HEK293 (cell line): ENCODE measurements around the gene WASF3.

Experiments
- CTCF ChIA-PET: fragments of 350-600 bp; formaldehyde crosslinking; extraction: SDS; loops from one replicate; lab custom pipeline; 2021; ENCODE audit warnings: antibody characterized with exemption; lab: Yijun Ruan, JAX
- POLR2A ChIA-PET: fragments of 300-600 bp; formaldehyde crosslinking; extraction: SDS; loops from one replicate; lab custom pipeline; 2020; ENCODE audit warnings: antibody characterized with exemption, inconsistent platforms; lab: Yijun Ruan, JAX
- H3K27ac ChIP-seq: fragments of 200-500 bp; sonication (Bioruptor generic); 2 replicates; pipeline ENCODE4 v1.5.1; 2014; ENCODE audit warnings: low read depth, low read length, control low read depth, inconsistent platforms; ENCODE audit errors: extremely low read depth
- H3K36me3 ChIP-seq, 2 experiments: fragments of 200-500 bp in 1 of 2; sonication (Bioruptor generic) in 1 of 2; 1 replicate in 1 of 2; 2 replicates in 1 of 2; pipeline ENCODE4 v1.5.1; 2014 to 2017; ENCODE audit warnings: inconsistent platforms in 2 of 2, low read length in 2 of 2; ENCODE audit not compliant: control insufficient read depth in 2 of 2, insufficient read depth in 1 of 2
- H3K4me1 ChIP-seq: fragments of 200-500 bp; sonication (Bioruptor generic); 2 replicates; pipeline ENCODE4 v1.5.1; 2014; ENCODE audit warnings: mild to moderate bottlenecking, low read length, inconsistent platforms; ENCODE audit not compliant: control insufficient read depth, insufficient read depth
- H3K4me3 ChIP-seq: 2 replicates; pipeline ENCODE4 v1.5.1; 2011; ENCODE audit warnings: low read depth, mild to moderate bottlenecking, control low read depth, low read length, moderate library complexity
- H3K9me3 ChIP-seq: fragments of 200-500 bp; sonication (Bioruptor generic); 2 replicates; pipeline ENCODE4 v1.5.1; 2014; ENCODE audit warnings: low read depth, low read length, inconsistent platforms; ENCODE audit not compliant: control insufficient read depth, insufficient read depth
- BCL11B ChIP-seq: fragments of 450-650 bp; formaldehyde crosslinking; IDR thresholded peaks from 2 replicates; pipeline ENCODE4 v1.5.1; 2016; ENCODE audit warnings: low read depth, missing biosample characterization, missing genetic modification characterization
- EGR2 ChIP-seq: fragments of 450-650 bp; formaldehyde crosslinking; IDR thresholded peaks from 2 replicates; pipeline ENCODE4 v1.5.1; 2016; ENCODE audit warnings: low read depth, missing biosample characterization, missing genetic modification characterization
- GLIS2 ChIP-seq: fragments of 450-650 bp; formaldehyde crosslinking; IDR thresholded peaks from 2 replicates; pipeline ENCODE4 v1.5.1; 2016; ENCODE audit warnings: missing biosample characterization, missing genetic modification characterization
- TRIM28 ChIP-seq: IDR thresholded peaks from 2 replicates; pipeline ENCODE4 v1.6.1; 2011; ENCODE audit warnings: low read length, control low read depth, borderline replicate concordance
- ZBTB20 ChIP-seq: fragments of 450-650 bp; formaldehyde crosslinking; IDR thresholded peaks from 2 replicates; pipeline ENCODE4 v1.5.1; 2016; ENCODE audit warnings: missing biosample characterization, missing genetic modification characterization
- ZBTB8A ChIP-seq: fragments of 450-650 bp; formaldehyde crosslinking; IDR thresholded peaks from 2 replicates; pipeline ENCODE4 v1.5.1; 2016; ENCODE audit warnings: missing biosample characterization, missing genetic modification characterization
- ZNF114 ChIP-seq: fragments of 450-650 bp; formaldehyde crosslinking; IDR thresholded peaks from 2 replicates; pipeline ENCODE4 v1.5.0; 2017; ENCODE audit warnings: missing biosample characterization, missing genetic modification characterization
- ZNF16 ChIP-seq: fragments of 450-650 bp; formaldehyde crosslinking; IDR thresholded peaks from 2 replicates; pipeline ENCODE4 v1.5.1; 2016; ENCODE audit warnings: low read depth, missing biosample characterization, missing genetic modification characterization
- ZNF175 ChIP-seq: fragments of 450-650 bp; formaldehyde crosslinking; IDR thresholded peaks from 2 replicates; pipeline ENCODE4 v1.5.1; 2016; ENCODE audit warnings: missing biosample characterization, missing genetic modification characterization
- ZNF214 ChIP-seq: fragments of 450-650 bp; formaldehyde crosslinking; IDR thresholded peaks from 2 replicates; pipeline ENCODE4 v1.5.1; 2017; ENCODE audit warnings: missing biosample characterization, mild to moderate bottlenecking, missing genetic modification characterization, borderline replicate concordance
- ZNF221 ChIP-seq: fragments of 450-650 bp; formaldehyde crosslinking; IDR thresholded peaks from 2 replicates; pipeline ENCODE4 v1.5.1; 2017; ENCODE audit warnings: missing biosample characterization, missing genetic modification characterization, borderline replicate concordance
- ZNF223 ChIP-seq: fragments of 450-650 bp; formaldehyde crosslinking; IDR thresholded peaks from 2 replicates; pipeline ENCODE4 v1.5.1; 2016; ENCODE audit warnings: missing biosample characterization, missing genetic modification characterization
- ZNF274 ChIP-seq, 2 experiments: fragments of 200-500 bp in 1 of 2; fragments of 450-650 bp in 1 of 2; sonication (Bioruptor generic) in 1 of 2; formaldehyde crosslinking in 1 of 2; IDR thresholded peaks; 2 replicates each; pipeline versions ENCODE4 v1.5.1 to v1.6.1; 2014 to 2016; ENCODE audit warnings: borderline replicate concordance in 1 of 2, inconsistent platforms in 1 of 2, low read length in 1 of 2, missing biosample characterization in 1 of 2, missing genetic modification characterization in 1 of 2
- ZNF311 ChIP-seq: fragments of 450-650 bp; formaldehyde crosslinking; IDR thresholded peaks from 2 replicates; pipeline ENCODE4 v1.5.1; 2017; ENCODE audit warnings: missing biosample characterization, missing genetic modification characterization, borderline replicate concordance
- ZNF335 ChIP-seq: fragments of 450-650 bp; formaldehyde crosslinking; conservative IDR thresholded peaks from 2 replicates; pipeline ENCODE4 v1.5.1; 2016; ENCODE audit warnings: missing biosample characterization, missing genetic modification characterization
- ZNF394 ChIP-seq: fragments of 450-650 bp; formaldehyde crosslinking; IDR thresholded peaks from 2 replicates; pipeline ENCODE4 v1.5.1; 2016; ENCODE audit warnings: missing biosample characterization, missing genetic modification characterization, mild to moderate bottlenecking, moderate library complexity, borderline replicate concordance
- ZNF521 ChIP-seq: fragments of 450-650 bp; formaldehyde crosslinking; IDR thresholded peaks from 2 replicates; pipeline ENCODE4 v1.5.1; 2017; ENCODE audit warnings: missing biosample characterization, mild to moderate bottlenecking, missing genetic modification characterization
- ZNF555 ChIP-seq: fragments of 450-650 bp; formaldehyde crosslinking; conservative IDR thresholded peaks from 2 replicates; pipeline ENCODE4 v1.5.1; 2017; ENCODE audit warnings: missing biosample characterization, mild to moderate bottlenecking, missing genetic modification characterization, inconsistent platforms
- ZNF747 ChIP-seq: fragments of 450-650 bp; formaldehyde crosslinking; IDR thresholded peaks from 2 replicates; pipeline ENCODE4 v1.5.1; 2016; ENCODE audit warnings: missing biosample characterization, missing genetic modification characterization
- ZXDB ChIP-seq: fragments of 450-650 bp; formaldehyde crosslinking; IDR thresholded peaks from 2 replicates; pipeline ENCODE4 v1.5.1; 2016; ENCODE audit warnings: missing biosample characterization, missing genetic modification characterization
- TF ChIP-seq, protein P1 (sequence below): fragments of 450-650 bp; formaldehyde crosslinking; IDR thresholded peaks from 2 replicates; pipeline ENCODE4 v1.5.1; 2017; ENCODE audit warnings: missing biosample characterization, missing genetic modification characterization
- TF ChIP-seq, protein P2 (sequence below): fragments of 450-650 bp; formaldehyde crosslinking; IDR thresholded peaks from 2 replicates; pipeline ENCODE4 v1.5.1; 2016; ENCODE audit warnings: missing biosample characterization, missing genetic modification characterization, borderline replicate concordance
- TF ChIP-seq, protein P3 (sequence below): fragments of 450-650 bp; formaldehyde crosslinking; IDR thresholded peaks from 2 replicates; pipeline ENCODE4 v1.5.1; 2016; ENCODE audit warnings: missing biosample characterization, missing genetic modification characterization
- TF ChIP-seq, protein P4 (sequence below): fragments of 450-650 bp; formaldehyde crosslinking; IDR thresholded peaks from 2 replicates; pipeline ENCODE4 v1.5.1; 2016; ENCODE audit warnings: missing biosample characterization, missing genetic modification characterization

The WASF3 gene

DNA sequence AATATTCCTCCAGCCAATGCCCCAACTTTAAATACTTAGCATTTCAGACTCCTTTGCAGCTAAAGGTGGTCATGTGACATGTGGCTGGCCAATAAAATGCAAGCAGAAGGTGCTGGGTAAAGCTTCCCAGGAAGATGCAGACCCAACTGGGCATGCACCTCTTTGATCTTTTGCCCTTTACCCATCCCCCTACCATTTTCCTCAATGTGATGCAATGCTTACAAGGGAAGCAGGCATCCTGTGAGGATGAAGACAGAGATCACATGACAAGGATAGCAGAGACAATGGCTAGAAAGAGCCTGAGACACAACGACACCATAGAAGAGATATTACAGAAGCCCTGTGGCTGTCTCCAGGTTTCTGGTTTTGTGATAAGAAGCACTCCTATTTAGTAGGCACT lies 2.1 kb upstream of the WASF3 start:
- no peak for TF ChIP-seq BCL11B
- TF ChIP-seq ZNF311 (tag by site-specific recombination) = no peak
- no peak for TF ChIP-seq GLIS2 (tag by site-specific recombination)
- no peak for TF ChIP-seq ZNF114 (tag by site-specific recombination)
- TF ChIP-seq, protein P1, sequence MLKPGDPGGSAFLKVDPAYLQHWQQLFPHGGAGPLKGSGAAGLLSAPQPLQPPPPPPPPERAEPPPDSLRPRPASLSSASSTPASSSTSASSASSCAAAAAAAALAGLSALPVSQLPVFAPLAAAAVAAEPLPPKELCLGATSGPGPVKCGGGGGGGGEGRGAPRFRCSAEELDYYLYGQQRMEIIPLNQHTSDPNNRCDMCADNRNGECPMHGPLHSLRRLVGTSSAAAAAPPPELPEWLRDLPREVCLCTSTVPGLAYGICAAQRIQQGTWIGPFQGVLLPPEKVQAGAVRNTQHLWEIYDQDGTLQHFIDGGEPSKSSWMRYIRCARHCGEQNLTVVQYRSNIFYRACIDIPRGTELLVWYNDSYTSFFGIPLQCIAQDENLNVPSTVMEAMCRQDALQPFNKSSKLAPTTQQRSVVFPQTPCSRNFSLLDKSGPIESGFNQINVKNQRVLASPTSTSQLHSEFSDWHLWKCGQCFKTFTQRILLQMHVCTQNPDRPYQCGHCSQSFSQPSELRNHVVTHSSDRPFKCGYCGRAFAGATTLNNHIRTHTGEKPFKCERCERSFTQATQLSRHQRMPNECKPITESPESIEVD (tag by site-specific recombination) = no peak
- TF ChIP-seq ZNF214 (tag by site-specific recombination) = no peak
- no peak for TF ChIP-seq ZNF223 (tag by site-specific recombination)
- no peak for TF ChIP-seq ZNF221 (tag by site-specific recombination)
- TF ChIP-seq, protein P2, sequence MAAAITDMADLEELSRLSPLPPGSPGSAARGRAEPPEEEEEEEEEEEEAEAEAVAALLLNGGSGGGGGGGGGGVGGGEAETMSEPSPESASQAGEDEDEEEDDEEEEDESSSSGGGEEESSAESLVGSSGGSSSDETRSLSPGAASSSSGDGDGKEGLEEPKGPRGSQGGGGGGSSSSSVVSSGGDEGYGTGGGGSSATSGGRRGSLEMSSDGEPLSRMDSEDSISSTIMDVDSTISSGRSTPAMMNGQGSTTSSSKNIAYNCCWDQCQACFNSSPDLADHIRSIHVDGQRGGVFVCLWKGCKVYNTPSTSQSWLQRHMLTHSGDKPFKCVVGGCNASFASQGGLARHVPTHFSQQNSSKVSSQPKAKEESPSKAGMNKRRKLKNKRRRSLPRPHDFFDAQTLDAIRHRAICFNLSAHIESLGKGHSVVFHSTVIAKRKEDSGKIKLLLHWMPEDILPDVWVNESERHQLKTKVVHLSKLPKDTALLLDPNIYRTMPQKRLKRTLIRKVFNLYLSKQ (tag by site-specific recombination) = no peak
- TF ChIP-seq ZNF521 = no peak
- no peak for TF ChIP-seq ZNF175
- ChIA-PET CTCF (interaction anchor here (1.4 kb wide), 1 partner anchor 143 kb away, joined by 5 read pairs; no protein-coding TSS in a partner anchor), POLR2A (no interaction called here)
- H3K27ac ChIP-seq = no peak overlapping the region
- no peaks in the 10 kb centered on the region; the same call in 1 of the 2 replicates for H3K4me1 ChIP-seq
- no peaks in the 10 kb centered on the region for H3K36me3 ChIP-seq
- no peaks in the 10 kb centered on the region for H3K9me3 ChIP-seq
- no peak overlapping the region for H3K4me3 ChIP-seq

DNA sequence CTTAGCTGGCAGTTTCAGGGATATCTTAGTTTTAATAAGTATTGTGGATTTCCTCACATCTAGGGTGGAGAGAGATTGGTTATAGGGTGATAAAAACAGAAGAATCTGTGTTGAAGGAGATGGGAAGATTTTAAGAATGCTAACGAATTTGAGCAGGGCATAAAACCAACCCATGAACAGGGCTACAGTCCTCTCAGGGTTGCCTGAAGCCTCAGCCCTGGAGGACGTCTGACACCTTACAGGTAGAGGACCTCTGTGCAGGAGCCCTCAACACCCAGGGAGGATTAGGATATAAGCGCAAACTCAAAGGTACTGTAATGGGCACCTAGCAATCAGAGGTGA lies 461 bp upstream of the WASF3 start:
- POLR2A ChIA-PET = no interaction called here
- Histone ChIP-seq H3K9me3 (no peaks in the 10 kb centered on the region), H3K4me1 (peaks cover 6% of the 10 kb centered on the region; the same call in 1 of the 2 replicates), H3K27ac (no peak overlapping the region), H3K36me3 (no peaks in the 10 kb centered on the region)
- peak; percentile 45; the same call in 1 of the 2 replicates for TF ChIP-seq ZBTB8A (tag by site-specific recombination)
- TF ChIP-seq EGR2 = no peak
- 0 out of 2 replicates have a peak, but pooled peaks have one; percentile 31 for TF ChIP-seq ZBTB20 (tag by site-specific recombination)
- 0 out of 2 replicates have a peak, but pooled peaks have one; percentile 22 for TF ChIP-seq ZXDB
- TF ChIP-seq ZNF335 (tag by site-specific recombination) = peak; percentile 81
- no peak for TF ChIP-seq ZNF16 (tag by site-specific recombination)
- TF ChIP-seq ZNF555 (tag by site-specific recombination) = no peak
- TF ChIP-seq ZNF394 (tag by site-specific recombination) = no peak
- TF ChIP-seq, protein P3, sequence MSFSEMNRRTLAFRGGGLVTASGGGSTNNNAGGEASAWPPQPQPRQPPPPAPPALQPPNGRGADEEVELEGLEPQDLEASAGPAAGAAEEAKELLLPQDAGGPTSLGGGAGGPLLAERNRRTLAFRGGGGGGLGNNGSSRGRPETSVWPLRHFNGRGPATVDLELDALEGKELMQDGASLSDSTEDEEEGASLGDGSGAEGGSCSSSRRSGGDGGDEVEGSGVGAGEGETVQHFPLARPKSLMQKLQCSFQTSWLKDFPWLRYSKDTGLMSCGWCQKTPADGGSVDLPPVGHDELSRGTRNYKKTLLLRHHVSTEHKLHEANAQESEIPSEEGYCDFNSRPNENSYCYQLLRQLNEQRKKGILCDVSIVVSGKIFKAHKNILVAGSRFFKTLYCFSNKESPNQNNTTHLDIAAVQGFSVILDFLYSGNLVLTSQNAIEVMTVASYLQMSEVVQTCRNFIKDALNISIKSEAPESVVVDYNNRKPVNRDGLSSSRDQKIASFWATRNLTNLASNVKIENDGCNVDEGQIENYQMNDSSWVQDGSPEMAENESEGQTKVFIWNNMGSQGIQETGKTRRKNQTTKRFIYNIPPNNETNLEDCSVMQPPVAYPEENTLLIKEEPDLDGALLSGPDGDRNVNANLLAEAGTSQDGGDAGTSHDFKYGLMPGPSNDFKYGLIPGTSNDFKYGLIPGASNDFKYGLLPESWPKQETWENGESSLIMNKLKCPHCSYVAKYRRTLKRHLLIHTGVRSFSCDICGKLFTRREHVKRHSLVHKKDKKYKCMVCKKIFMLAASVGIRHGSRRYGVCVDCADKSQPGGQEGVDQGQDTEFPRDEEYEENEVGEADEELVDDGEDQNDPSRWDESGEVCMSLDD = no peak
- TF ChIP-seq, protein P4, sequence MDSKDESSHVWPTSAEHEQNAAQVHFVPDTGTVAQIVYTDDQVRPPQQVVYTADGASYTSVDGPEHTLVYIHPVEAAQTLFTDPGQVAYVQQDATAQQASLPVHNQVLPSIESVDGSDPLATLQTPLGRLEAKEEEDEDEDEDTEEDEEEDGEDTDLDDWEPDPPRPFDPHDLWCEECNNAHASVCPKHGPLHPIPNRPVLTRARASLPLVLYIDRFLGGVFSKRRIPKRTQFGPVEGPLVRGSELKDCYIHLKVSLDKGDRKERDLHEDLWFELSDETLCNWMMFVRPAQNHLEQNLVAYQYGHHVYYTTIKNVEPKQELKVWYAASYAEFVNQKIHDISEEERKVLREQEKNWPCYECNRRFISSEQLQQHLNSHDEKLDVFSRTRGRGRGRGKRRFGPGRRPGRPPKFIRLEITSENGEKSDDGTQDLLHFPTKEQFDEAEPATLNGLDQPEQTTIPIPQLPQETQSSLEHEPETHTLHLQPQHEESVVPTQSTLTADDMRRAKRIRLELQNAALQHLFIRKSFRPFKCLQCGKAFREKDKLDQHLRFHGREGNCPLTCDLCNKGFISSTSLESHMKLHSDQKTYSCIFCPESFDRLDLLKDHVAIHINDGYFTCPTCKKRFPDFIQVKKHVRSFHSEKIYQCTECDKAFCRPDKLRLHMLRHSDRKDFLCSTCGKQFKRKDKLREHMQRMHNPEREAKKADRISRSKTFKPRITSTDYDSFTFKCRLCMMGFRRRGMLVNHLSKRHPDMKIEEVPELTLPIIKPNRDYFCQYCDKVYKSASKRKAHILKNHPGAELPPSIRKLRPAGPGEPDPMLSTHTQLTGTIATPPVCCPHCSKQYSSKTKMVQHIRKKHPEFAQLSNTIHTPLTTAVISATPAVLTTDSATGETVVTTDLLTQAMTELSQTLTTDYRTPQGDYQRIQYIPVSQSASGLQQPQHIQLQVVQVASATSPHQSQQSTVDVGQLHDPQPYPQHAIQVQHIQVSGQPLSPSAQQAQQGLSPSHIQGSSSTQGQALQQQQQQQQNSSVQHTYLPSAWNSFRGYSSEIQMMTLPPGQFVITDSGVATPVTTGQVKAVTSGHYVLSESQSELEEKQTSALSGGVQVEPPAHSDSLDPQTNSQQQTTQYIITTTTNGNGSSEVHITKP (tag by site-specific recombination) = peak; percentile 77; the same call in 1 of the 2 replicates
- TF ChIP-seq TRIM28 = no peak
- no peak for TF ChIP-seq ZNF274 (IDR thresholded peaks at IDR 0.05; ENCODE audit: low read length)
- TF ChIP-seq ZNF274 (tag by site-specific recombination; IDR thresholded peaks at IDR 0.05; ENCODE audit: borderline replicate concordance) = no peak
- TF ChIP-seq ZNF747 = no peak
- no peak for TF ChIP-seq GLIS2 (tag by site-specific recombination)
- TF ChIP-seq ZNF221 (tag by site-specific recombination) = no peak
- TF ChIP-seq, all 188 proteins: peak for 5
- CTCF ChIA-PET = interaction anchor here (0.7 kb wide), 1 partner anchor 65 kb away, joined by 3 read pairs; no protein-coding TSS in a partner anchor
- peak overlapping the region; percentile 35 for H3K4me3 ChIP-seq
